GM12878 (cell line): ENCODE data around the gene CDH8. TPM values are rescaled to one million over a fixed set of nuclear protein-coding genes. Genes with fewer than 3 reads are reported as not detected.

ENCODE experiments used
- ATAC-seq: fragments of 200-7000 bp; cut with Tn5 transposase; 3 replicates; pipeline ENCODE4 v1.9.1; 2020; ENCODE audit warnings: mild to moderate bottlenecking, moderate library complexity
- BruUV-seq: library from RNA; stranded (reverse); fragments of 400-500 nt; replicated peaks from 2 replicates; lab custom pipeline; 2021; lab: Mats Ljungman, UMichigan
- CTCF ChIA-PET: fragments of 300-600 bp; sonication (Branson Sonifier 250); formaldehyde crosslinking; extraction: SDS; loops from one replicate; lab custom pipeline; 2021; ENCODE audit warnings: inconsistent platforms; lab: Yijun Ruan, JAX
- POLR2A ChIA-PET: fragments of 350-600 bp; formaldehyde crosslinking; extraction: SDS; loops from one replicate; lab custom pipeline; 2021; ENCODE audit warnings: inconsistent platforms; lab: Charles Lee
- RAD21 ChIA-PET: fragments of 300-600 bp; sonication (Branson Sonifier 250); formaldehyde crosslinking; loops from one replicate; lab custom pipeline; 2023; ENCODE audit warnings: antibody characterized with exemption; ENCODE audit not compliant: unreplicated experiment; lab: Charles Lee
- SMC1A ChIA-PET: fragments of 300-600 bp; sonication (Branson Sonifier 250); formaldehyde crosslinking; loops from one replicate; lab custom pipeline; 2023; ENCODE audit not compliant: unreplicated experiment, uncharacterized antibody; lab: Charles Lee
- DNase-seq: peaks from one replicate; pipeline ENCODE4 v3.0.0-alpha.2; 2011; ENCODE audit warnings: low read depth, low spot score
- FAIRE-seq: peaks from 3 replicates; lab custom pipeline; 2011; peaks lifted over from hg19 to GRCh38; lab: Jason Lieb, UNC
- H2AFZ ChIP-seq: 2 replicates; pipeline ENCODE4 v1.6.0; 2011; ENCODE audit warnings: low read depth, low read length, control low read depth; ENCODE audit not compliant: control insufficient read depth
- H3K27ac ChIP-seq: 2 replicates; pipeline ENCODE4 v1.5.1; 2011; ENCODE audit warnings: control low read depth; ENCODE audit not compliant: control insufficient read depth, insufficient read depth
- H3K27me3 ChIP-seq, 2 experiments: replicated peaks in 1 of 2; 2 replicates each; pipeline versions ENCODE4 v1.6.0 to v1.6.1; 2011; ENCODE audit warnings: low read length in 1 of 2; ENCODE audit not compliant: control insufficient read depth in 2 of 2, insufficient read depth in 2 of 2
- H3K36me3 ChIP-seq, 2 experiments: 2 replicates each; pipeline ENCODE4 v1.5.1; 2011; ENCODE audit warnings: low read length in 1 of 2; ENCODE audit not compliant: control insufficient read depth in 2 of 2, insufficient read depth in 2 of 2
- H3K4me1 ChIP-seq: 2 replicates; pipeline ENCODE4 v1.6.1; 2011; ENCODE audit warnings: mild to moderate bottlenecking, low read length, moderate library complexity, mixed read lengths; ENCODE audit not compliant: control insufficient read depth, insufficient read depth
- H3K4me2 ChIP-seq: 2 replicates; pipeline ENCODE4 v1.6.0; 2011; ENCODE audit warnings: control low read depth; ENCODE audit not compliant: control insufficient read depth, insufficient read depth
- H3K4me3 ChIP-seq: fragments of 200-600 bp; sonication (generic); 2 replicates; pipeline ENCODE4 v1.5.1; 2016
- H3K79me2 ChIP-seq: 2 replicates; pipeline ENCODE4 v1.6.0; 2011; ENCODE audit warnings: low read length; ENCODE audit not compliant: control insufficient read depth, insufficient read depth
- H3K9ac ChIP-seq: 2 replicates; pipeline ENCODE4 v1.8.0; 2011; ENCODE audit warnings: low read length, control low read depth, mixed read lengths; ENCODE audit not compliant: control insufficient read depth, insufficient read depth
- H3K9me3 ChIP-seq: replicated peaks from 3 replicates; pipeline ENCODE4 v1.5.1; 2011; ENCODE audit warnings: mild to moderate bottlenecking, low read length; ENCODE audit not compliant: control insufficient read depth, insufficient read depth
- H4K20me1 ChIP-seq: 2 replicates; pipeline ENCODE4 v1.6.0; 2011; ENCODE audit not compliant: control insufficient read depth, insufficient read depth
- EP300 ChIP-seq, 2 experiments: fragments of 150-350 bp in 1 of 2; IDR thresholded peaks; 2 replicates each; pipeline ENCODE4 v1.6.1; 2011 to 2012; ENCODE audit warnings: low read depth in 2 of 2, low read length in 2 of 2, borderline replicate concordance in 1 of 2, improper control_type of control experiment in 1 of 2, inconsistent platforms in 1 of 2; ENCODE audit not compliant: control insufficient read depth in 1 of 2
- GABPA ChIP-seq: IDR thresholded peaks from 2 replicates; pipeline ENCODE4 v1.6.1; 2014; ENCODE audit warnings: antibody characterized with exemption, low read depth, mild to moderate bottlenecking, inconsistent platforms
- MEF2B ChIP-seq: fragments of 450-650 bp; IDR thresholded peaks from 2 replicates; pipeline ENCODE4 v1.6.1; 2018; ENCODE audit warnings: mild to moderate bottlenecking, moderate library complexity; ENCODE audit not compliant: partially characterized antibody, poor library complexity, severe bottlenecking
- MYC ChIP-seq: IDR thresholded peaks from 2 replicates; pipeline ENCODE4 v1.6.1; 2011; ENCODE audit warnings: mild to moderate bottlenecking, low read length, moderate library complexity, inconsistent platforms; ENCODE audit not compliant: insufficient read depth, insufficient replicate concordance, insufficient read length, severe bottlenecking
- PML ChIP-seq: IDR thresholded peaks from 2 replicates; pipeline ENCODE4 v1.6.1; 2012; ENCODE audit warnings: low read length, inconsistent platforms
- TCF3 ChIP-seq: IDR thresholded peaks from 2 replicates; pipeline ENCODE4 v1.6.1; 2012; ENCODE audit warnings: low read depth, mild to moderate bottlenecking, low read length, borderline replicate concordance; ENCODE audit not compliant: insufficient read depth
- YBX1 ChIP-seq: fragments of 450-650 bp; IDR thresholded peaks from 2 replicates; pipeline ENCODE4 v1.6.1; 2016; ENCODE audit warnings: antibody characterized with exemption
- WGBS: methylation state at CpG from one replicate; pipeline ENCODE4 v1.1.6; 2016; ENCODE audit warnings: low lambda C conversion rate; ENCODE audit not compliant: insufficient replicate concordance, insufficient coverage; ENCODE audit errors: missing lambda C conversion rate; 5-methylcytosine and 5-hydroxymethylcytosine counted together
- in situ Hi-C: fragments of 300-500 bp; cut with MboI; formaldehyde crosslinking; loops from 9 replicates; pipeline ENCODE4 v1.14.3; 2018; ENCODE audit warnings: mixed read lengths
- intact Hi-C: fragments of 100-400 bp; cut with micrococcal nuclease; formaldehyde crosslinking; loops from one replicate; pipeline ENCODE4 v1.14.2; 2022; ENCODE audit not compliant: unreplicated experiment
- polyA plus RNA-seq, 11 experiments: library from polyadenylated mRNA; depleted of rRNA in 4 of 11; unstranded in 6 of 11; stranded (reverse) in 5 of 11; fragments of >200 nt; fragmentation: Nextera tagmentation in 4 of 11; fragmentation: Illumina TruSeq in 1 of 11; extraction: Ambion mirVana in 4 of 11; extraction: Trizol in 1 of 11; gene quantifications; 1 replicate in 1 of 11; 2 replicates in 10 of 11; pipeline versions ENCODE4 v1.2.1 to v1.2.3, GENCODE V29; 2011 to 2016; ENCODE audit warnings: inconsistent platforms in 2 of 11, missing spikeins in 2 of 11, low read depth in 1 of 11
- total RNA-seq, 4 experiments: library from RNA; depleted of rRNA in 3 of 4; stranded (reverse); fragments of >200 nt in 3 of 4; fragmentation: Illumina TruSeq in 1 of 4; extraction: Trizol in 1 of 4; gene quantifications; 2 replicates each; pipeline versions ENCODE4 v1.2.1 to v1.2.3, GENCODE V29; 2013 to 2021
- TF ChIP-seq, protein P1 (sequence below), 3 experiments: IDR thresholded peaks in 2 of 3; conservative IDR thresholded peaks in 1 of 3; 2 replicates each; pipeline ENCODE4 v1.5.1; 2011; ENCODE audit warnings: low read depth in 3 of 3, low read length in 3 of 3, mild to moderate bottlenecking in 3 of 3, control low read depth in 2 of 3, moderate library complexity in 2 of 3, inconsistent platforms in 1 of 3, mixed read lengths in 1 of 3; ENCODE audit not compliant: control insufficient read depth in 2 of 3, insufficient read depth in 1 of 3; ENCODE audit errors: extremely low read depth in 1 of 3
- TF ChIP-seq, protein P2 (sequence below): fragments of 450-650 bp; IDR thresholded peaks from 2 replicates; pipeline ENCODE4 v1.6.1; 2016; ENCODE audit warnings: mild to moderate bottlenecking
- TF ChIP-seq, protein P3 (sequence below): IDR thresholded peaks from 2 replicates; pipeline ENCODE4 v1.6.1; 2012; ENCODE audit warnings: mild to moderate bottlenecking, low read depth, low read length
- TF ChIP-seq, protein P4 (sequence below): fragments of 450-650 bp; IDR thresholded peaks from 2 replicates; pipeline ENCODE4 v1.6.1; 2018; ENCODE audit warnings: borderline replicate concordance, mild to moderate bottlenecking; ENCODE audit not compliant: partially characterized antibody

CDH8 gene
- total and polyA plus RNA-seq, 10 of the 15 experiments (the other 5 are each of a cell fraction or from before 2014, with no cell fraction given) = 0.13 to 0.68 (median 0.25) TPM; not detected in 3

DNA sequence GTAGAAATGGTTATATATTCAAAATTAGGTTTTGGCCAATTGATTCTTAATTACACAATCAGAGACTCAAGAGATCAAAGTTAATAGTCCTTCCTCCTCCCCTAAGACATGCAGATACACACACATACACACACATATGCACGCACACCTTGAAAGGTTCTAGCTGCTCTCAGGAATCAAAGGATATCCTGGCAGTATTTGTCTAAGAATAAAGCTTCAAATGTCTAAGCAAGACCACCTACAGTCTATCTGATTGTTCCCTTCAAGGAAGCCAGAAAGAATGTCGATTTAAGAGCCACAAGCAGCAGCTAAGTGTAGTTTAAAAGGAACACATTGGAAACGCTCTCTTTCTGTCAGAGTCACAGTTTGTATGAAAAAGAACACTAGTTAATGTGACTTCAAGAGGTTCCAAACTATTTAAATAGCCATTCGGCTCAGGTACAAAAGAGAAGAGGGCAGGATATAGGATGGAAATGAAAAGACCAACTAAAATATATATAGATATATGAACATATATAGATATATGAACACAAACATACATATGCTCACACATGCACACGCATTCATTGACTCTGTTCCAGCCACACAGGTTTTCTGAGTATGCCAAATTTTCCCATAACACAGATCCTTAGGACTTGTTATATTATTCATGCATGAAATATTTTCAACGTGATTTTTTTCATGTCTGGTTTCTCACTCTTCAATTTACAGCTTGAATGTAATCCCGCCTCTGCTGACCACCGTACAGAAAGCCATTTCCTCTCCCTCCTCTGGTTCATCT, 79.0 kb downstream of the CDH8 start (continued):
- TF ChIP-seq, protein P1, sequence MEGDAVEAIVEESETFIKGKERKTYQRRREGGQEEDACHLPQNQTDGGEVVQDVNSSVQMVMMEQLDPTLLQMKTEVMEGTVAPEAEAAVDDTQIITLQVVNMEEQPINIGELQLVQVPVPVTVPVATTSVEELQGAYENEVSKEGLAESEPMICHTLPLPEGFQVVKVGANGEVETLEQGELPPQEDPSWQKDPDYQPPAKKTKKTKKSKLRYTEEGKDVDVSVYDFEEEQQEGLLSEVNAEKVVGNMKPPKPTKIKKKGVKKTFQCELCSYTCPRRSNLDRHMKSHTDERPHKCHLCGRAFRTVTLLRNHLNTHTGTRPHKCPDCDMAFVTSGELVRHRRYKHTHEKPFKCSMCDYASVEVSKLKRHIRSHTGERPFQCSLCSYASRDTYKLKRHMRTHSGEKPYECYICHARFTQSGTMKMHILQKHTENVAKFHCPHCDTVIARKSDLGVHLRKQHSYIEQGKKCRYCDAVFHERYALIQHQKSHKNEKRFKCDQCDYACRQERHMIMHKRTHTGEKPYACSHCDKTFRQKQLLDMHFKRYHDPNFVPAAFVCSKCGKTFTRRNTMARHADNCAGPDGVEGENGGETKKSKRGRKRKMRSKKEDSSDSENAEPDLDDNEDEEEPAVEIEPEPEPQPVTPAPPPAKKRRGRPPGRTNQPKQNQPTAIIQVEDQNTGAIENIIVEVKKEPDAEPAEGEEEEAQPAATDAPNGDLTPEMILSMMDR (IDR thresholded peaks at IDR 0.05 in 2 of 3, conservative IDR thresholded peaks at IDR 0.05 in 1 of 3; ENCODE audit: control insufficient read depth in 2 of 3, extremely low read depth in 1 of 3, insufficient read depth in 1 of 3, low read depth in 3 of 3, low read length in 3 of 3) = no peak
- no peak for TF ChIP-seq YBX1

DNA sequence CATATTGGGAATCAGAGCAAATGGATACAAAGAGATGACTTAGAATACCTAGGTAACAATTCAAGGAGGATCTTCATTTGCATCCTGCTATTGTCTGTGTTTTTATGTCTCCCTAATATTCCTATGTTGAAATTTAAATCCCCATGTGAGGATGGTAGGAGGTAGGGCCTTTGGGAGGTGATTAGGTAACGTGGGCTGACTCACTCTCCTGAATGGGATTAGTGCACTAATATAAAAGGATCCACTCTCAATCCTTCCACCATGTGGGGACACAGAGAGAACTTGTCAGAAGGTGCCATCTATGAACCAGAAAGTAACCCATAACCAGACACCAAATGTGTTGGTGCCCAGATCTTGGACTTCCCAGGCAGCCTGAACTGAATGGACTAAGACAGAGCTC, 83.4 kb downstream of the CDH8 start:
- ChIA-PET POLR2A (no interaction called here), CTCF (no interaction called here), RAD21 (no interaction called here), SMC1A (no interaction called here)
- no peak for DNase-seq
- no peak for FAIRE-seq
- in situ Hi-C loops (no loop called here), intact Hi-C loops (no loop called here)
- Histone ChIP-seq H3K27me3 (no peaks in the 10 kb centered on the region), H2AFZ (no peak overlapping the region), H3K36me3 (no peaks in the 10 kb centered on the region), H3K27ac (no peak overlapping the region), H3K4me3 (no peak overlapping the region), H4K20me1 (no peaks in the 10 kb centered on the region), H3K9me3 (no peaks in the 10 kb centered on the region), H3K79me2 (no peaks in the 10 kb centered on the region), H3K4me2 (no peak overlapping the region), H3K9ac (no peak overlapping the region), H3K4me1 (no peaks in the 10 kb centered on the region)
- 8% methylated on average over 1 of the region's 1 CpG for WGBS
- BruUV-seq = no TSS peak
- no peak for ATAC-seq
- TF ChIP-seq PML (no peak), GABPA (no peak), MYC (no peak), TCF3 (no peak), MEF2B (no peak), EP300 (IDR thresholded peaks at IDR 0.05; ENCODE audit: borderline replicate concordance in 1 of 2, control insufficient read depth in 1 of 2, low read depth in 2 of 2, low read length in 2 of 2) (no peak)
- TF ChIP-seq, protein P2, sequence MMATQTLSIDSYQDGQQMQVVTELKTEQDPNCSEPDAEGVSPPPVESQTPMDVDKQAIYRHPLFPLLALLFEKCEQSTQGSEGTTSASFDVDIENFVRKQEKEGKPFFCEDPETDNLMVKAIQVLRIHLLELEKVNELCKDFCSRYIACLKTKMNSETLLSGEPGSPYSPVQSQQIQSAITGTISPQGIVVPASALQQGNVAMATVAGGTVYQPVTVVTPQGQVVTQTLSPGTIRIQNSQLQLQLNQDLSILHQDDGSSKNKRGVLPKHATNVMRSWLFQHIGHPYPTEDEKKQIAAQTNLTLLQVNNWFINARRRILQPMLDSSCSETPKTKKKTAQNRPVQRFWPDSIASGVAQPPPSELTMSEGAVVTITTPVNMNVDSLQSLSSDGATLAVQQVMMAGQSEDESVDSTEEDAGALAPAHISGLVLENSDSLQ = no peak
- TF ChIP-seq, protein P3, sequence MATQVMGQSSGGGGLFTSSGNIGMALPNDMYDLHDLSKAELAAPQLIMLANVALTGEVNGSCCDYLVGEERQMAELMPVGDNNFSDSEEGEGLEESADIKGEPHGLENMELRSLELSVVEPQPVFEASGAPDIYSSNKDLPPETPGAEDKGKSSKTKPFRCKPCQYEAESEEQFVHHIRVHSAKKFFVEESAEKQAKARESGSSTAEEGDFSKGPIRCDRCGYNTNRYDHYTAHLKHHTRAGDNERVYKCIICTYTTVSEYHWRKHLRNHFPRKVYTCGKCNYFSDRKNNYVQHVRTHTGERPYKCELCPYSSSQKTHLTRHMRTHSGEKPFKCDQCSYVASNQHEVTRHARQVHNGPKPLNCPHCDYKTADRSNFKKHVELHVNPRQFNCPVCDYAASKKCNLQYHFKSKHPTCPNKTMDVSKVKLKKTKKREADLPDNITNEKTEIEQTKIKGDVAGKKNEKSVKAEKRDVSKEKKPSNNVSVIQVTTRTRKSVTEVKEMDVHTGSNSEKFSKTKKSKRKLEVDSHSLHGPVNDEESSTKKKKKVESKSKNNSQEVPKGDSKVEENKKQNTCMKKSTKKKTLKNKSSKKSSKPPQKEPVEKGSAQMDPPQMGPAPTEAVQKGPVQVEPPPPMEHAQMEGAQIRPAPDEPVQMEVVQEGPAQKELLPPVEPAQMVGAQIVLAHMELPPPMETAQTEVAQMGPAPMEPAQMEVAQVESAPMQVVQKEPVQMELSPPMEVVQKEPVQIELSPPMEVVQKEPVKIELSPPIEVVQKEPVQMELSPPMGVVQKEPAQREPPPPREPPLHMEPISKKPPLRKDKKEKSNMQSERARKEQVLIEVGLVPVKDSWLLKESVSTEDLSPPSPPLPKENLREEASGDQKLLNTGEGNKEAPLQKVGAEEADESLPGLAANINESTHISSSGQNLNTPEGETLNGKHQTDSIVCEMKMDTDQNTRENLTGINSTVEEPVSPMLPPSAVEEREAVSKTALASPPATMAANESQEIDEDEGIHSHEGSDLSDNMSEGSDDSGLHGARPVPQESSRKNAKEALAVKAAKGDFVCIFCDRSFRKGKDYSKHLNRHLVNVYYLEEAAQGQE = no peak
- TF ChIP-seq, protein P4, sequence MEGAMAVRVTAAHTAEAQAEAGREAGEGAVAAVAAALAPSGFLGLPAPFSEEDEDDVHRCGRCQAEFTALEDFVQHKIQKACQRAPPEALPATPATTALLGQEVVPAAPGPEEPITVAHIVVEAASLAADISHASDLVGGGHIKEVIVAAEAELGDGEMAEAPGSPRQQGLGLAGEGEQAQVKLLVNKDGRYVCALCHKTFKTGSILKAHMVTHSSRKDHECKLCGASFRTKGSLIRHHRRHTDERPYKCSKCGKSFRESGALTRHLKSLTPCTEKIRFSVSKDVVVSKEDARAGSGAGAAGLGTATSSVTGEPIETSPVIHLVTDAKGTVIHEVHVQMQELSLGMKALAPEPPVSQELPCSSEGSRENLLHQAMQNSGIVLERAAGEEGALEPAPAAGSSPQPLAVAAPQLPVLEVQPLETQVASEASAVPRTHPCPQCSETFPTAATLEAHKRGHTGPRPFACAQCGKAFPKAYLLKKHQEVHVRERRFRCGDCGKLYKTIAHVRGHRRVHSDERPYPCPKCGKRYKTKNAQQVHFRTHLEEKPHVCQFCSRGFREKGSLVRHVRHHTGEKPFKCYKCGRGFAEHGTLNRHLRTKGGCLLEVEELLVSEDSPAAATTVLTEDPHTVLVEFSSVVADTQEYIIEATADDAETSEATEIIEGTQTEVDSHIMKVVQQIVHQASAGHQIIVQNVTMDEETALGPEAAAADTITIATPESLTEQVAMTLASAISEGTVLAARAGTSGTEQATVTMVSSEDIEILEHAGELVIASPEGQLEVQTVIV = no peak
